ENCODE data around the gene DNAH14.

GRCh38 chr1:225371366-225372010 is 442.0 kb downstream of the DNAH14 start:
- TF ChIP-seq YY1 (tag by site-specific recombination; IDR thresholded peaks at IDR 0.05), result no peak
- no peak for TF ChIP-seq CTCF (tag by site-specific recombination; IDR thresholded peaks at IDR 0.05)
- TF ChIP-seq ZNF449 (tag by site-specific recombination; IDR thresholded peaks at IDR 0.05), result no peak
- no peak for TF ChIP-seq ZNF529 (tag by site-specific recombination; IDR thresholded peaks at IDR 0.05; ENCODE audit: insufficient replicate concordance)
- no peak for TF ChIP-seq ZNF501 (tag by site-specific recombination; IDR thresholded peaks at IDR 0.05)
- no peak for TF ChIP-seq ZNF664 (tag by site-specific recombination; IDR thresholded peaks at IDR 0.05)
- no peak for TF ChIP-seq ZNF510 (tag by site-specific recombination; IDR thresholded peaks at IDR 0.05; ENCODE audit: insufficient replicate concordance)
- TF ChIP-seq HOXA7 (CRISPR knock-in tag; IDR thresholded peaks at IDR 0.05; ENCODE audit: borderline replicate concordance), result no peak
- TF ChIP-seq KLF8 (tag by site-specific recombination; IDR thresholded peaks at IDR 0.05), result no peak
